B cell (primary cell): ENCODE results near the gene ZBTB32. TPM values are rescaled to one million over a fixed set of nuclear protein-coding genes. Genes with fewer than 3 reads are reported as not detected.

Experiments
- ATAC-seq: fragments of 200-7000 bp; cut with Tn5 transposase; one replicate; pipeline ENCODE4 v1.10.0; 2021; ENCODE audit warnings: low read depth, mild to moderate bottlenecking, moderate number of reproducible peaks, moderate library complexity
- CTCF ChIA-PET: fragments of 350-600 bp; sonication (Branson Sonifier 250); formaldehyde crosslinking; loops from one replicate; lab custom pipeline; 2021; ENCODE audit warnings: antibody characterized with exemption, inconsistent platforms; lab: Charles Lee
- POLR2A ChIA-PET: fragments of 350-600 bp; sonication (Branson Sonifier 250); formaldehyde crosslinking; loops from one replicate; lab custom pipeline; 2021; ENCODE audit warnings: antibody characterized with exemption; lab: Charles Lee
- DNase-seq: peaks from one replicate; pipeline ENCODE4 v3.0.0; 2013
- H2AFZ ChIP-seq: 2 replicates; pipeline ENCODE4 v1.6.1; 2012; ENCODE audit warnings: mild to moderate bottlenecking, low read depth, low read length; ENCODE audit not compliant: insufficient read depth, poor library complexity, severe bottlenecking
- H3K27ac ChIP-seq, 2 donors: 1 replicate in 1 of 2; 2 replicates in 1 of 2; pipeline ENCODE4 v1.5.1; 2012 to 2013; ENCODE audit warnings: low read length in 2 of 2, mild to moderate bottlenecking in 2 of 2, moderate library complexity in 1 of 2
- H3K27me3 ChIP-seq, 4 experiments: fragments of 200-600 bp in 1 of 4; sonication (generic) in 1 of 4; replicated peaks in 1 of 4; 1 replicate in 2 of 4; 2 replicates in 2 of 4; pipeline versions ENCODE4 v1.6.1 to v1.7.0; 2013 to 2016; ENCODE audit warnings: low read length in 3 of 4, mild to moderate bottlenecking in 2 of 4, mixed read lengths in 1 of 4, moderate library complexity in 1 of 4; ENCODE audit not compliant: insufficient read depth in 4 of 4, control insufficient read depth in 3 of 4; ENCODE audit errors: control extremely low read depth in 1 of 4
- H3K36me3 ChIP-seq, 2 experiments: replicated peaks in 1 of 2; 1 replicate in 1 of 2; 2 replicates in 1 of 2; pipeline versions ENCODE4 v1.6.1 to v1.7.1; 2013; ENCODE audit warnings: low read length in 1 of 2; ENCODE audit not compliant: insufficient read depth in 2 of 2, control insufficient read depth in 1 of 2; ENCODE audit errors: control extremely low read depth in 1 of 2, extremely low read depth in 1 of 2
- H3K4me1 ChIP-seq, 2 donors: fragments of 200-600 bp in 1 of 2; sonication (generic) in 1 of 2; 1 replicate in 1 of 2; 2 replicates in 1 of 2; pipeline versions ENCODE4 v1.5.1 to v1.6.1; 2013 to 2017; ENCODE audit warnings: low read length in 2 of 2; ENCODE audit not compliant: control insufficient read depth in 2 of 2, insufficient read depth in 2 of 2
- H3K4me2 ChIP-seq: replicated peaks from 2 replicates; pipeline ENCODE3; 2012; ENCODE audit warnings: mild to moderate bottlenecking, low read depth, low read length; ENCODE audit not compliant: poor library complexity, severe bottlenecking
- H3K4me3 ChIP-seq, 5 experiments: fragments of 200-600 bp in 1 of 5; sonication (generic) in 1 of 5; 1 replicate in 3 of 5; 2 replicates in 2 of 5; pipeline versions ENCODE4 v1.5.1 to v1.7.0; 2011 to 2016; ENCODE audit warnings: low read length in 4 of 5, mild to moderate bottlenecking in 4 of 5, low read depth in 2 of 5, control low read depth in 1 of 5, moderate library complexity in 1 of 5; ENCODE audit not compliant: insufficient read depth in 1 of 5; ENCODE audit errors: control extremely low read depth in 1 of 5, extremely low read depth in 1 of 5
- H3K79me2 ChIP-seq: fragments of 200-600 bp; sonication (generic); one replicate; pipeline ENCODE4 v1.6.0; 2016; ENCODE audit warnings: low read length; ENCODE audit not compliant: control insufficient read depth, insufficient read depth
- H3K9ac ChIP-seq: fragments of 200-600 bp; sonication (generic); 2 replicates; pipeline ENCODE4 v1.6.1; 2017; ENCODE audit warnings: mild to moderate bottlenecking, low read length, moderate library complexity
- H3K9me3 ChIP-seq, 3 donors: one replicate each; pipeline versions ENCODE4 v1.6.1 to v1.7.1; 2013; ENCODE audit warnings: low read length in 2 of 3; ENCODE audit not compliant: control insufficient read depth in 2 of 3, insufficient read depth in 1 of 3; ENCODE audit errors: control extremely low read depth in 1 of 3
- H4K20me1 ChIP-seq: 2 replicates; pipeline ENCODE4 v1.6.0; 2012; ENCODE audit warnings: mild to moderate bottlenecking, low read length; ENCODE audit not compliant: insufficient read depth, control insufficient read depth, poor library complexity, severe bottlenecking
- H3K27ac Mint-ChIP-seq: one replicate; pipeline ENCODE4 v1.8.0; 2021; ENCODE audit warnings: mixed read lengths
- H3K27me3 Mint-ChIP-seq: one replicate; pipeline ENCODE4 v1.8.0; 2021; ENCODE audit warnings: mixed read lengths
- H3K4me1 Mint-ChIP-seq: one replicate; pipeline ENCODE4 v1.8.0; 2021; ENCODE audit warnings: mixed read lengths
- H3K4me3 Mint-ChIP-seq: one replicate; pipeline ENCODE4 v1.8.0; 2021; ENCODE audit warnings: mixed read lengths
- H3K9me3 Mint-ChIP-seq: one replicate; pipeline ENCODE4 v1.8.0; 2022; ENCODE audit warnings: mixed read lengths; ENCODE audit not compliant: insufficient read depth
- CTCF ChIP-seq: fragments of 200-600 bp; IDR thresholded peaks from one replicate; pipeline ENCODE4 v1.8.0; 2022; ENCODE audit warnings: antibody characterized with exemption, mild to moderate bottlenecking
- EZH2 ChIP-seq: IDR thresholded peaks from 2 replicates; pipeline ENCODE4 v1.6.1; 2012; ENCODE audit warnings: borderline replicate concordance, low read depth, mild to moderate bottlenecking, moderate library complexity, low read length; ENCODE audit not compliant: insufficient read depth, poor library complexity, severe bottlenecking
- WGBS: methylation state at CpG from one replicate; pipeline ENCODE4 v1.1.5; 2013; ENCODE audit warnings: missing lambda C conversion rate; ENCODE audit not compliant: insufficient coverage; 5-methylcytosine and 5-hydroxymethylcytosine counted together
- intact Hi-C: fragments of 100-400 bp; cut with micrococcal nuclease; formaldehyde crosslinking; loops from one replicate; pipeline ENCODE4 v1.10.0; 2022
- polyA plus RNA-seq: library from polyadenylated mRNA; depleted of rRNA; stranded (reverse); fragments of >200 nt; gene quantifications from 2 replicates; pipeline ENCODE4 v1.2.3, GENCODE V29; 2012
- total RNA-seq, 2 donors: library from RNA; stranded (reverse); fragments of 120-200 nt in 1 of 2; gene quantifications; 1 replicate in 1 of 2; 2 replicates in 1 of 2; pipeline versions ENCODE4 v1.2.3 to v1.2.4, GENCODE V29; 2013 to 2022

The ZBTB32 gene
- total and polyA plus RNA-seq, 2 donors (not counting 1 experiment from before 2014, with no cell fraction given), result 18.9 to 28.1 TPM

GRCh38 chr19:35714601-35715354, 10.4 kb downstream of the ZBTB32 start:
- peak; percentile 48 for DNase-seq

More at GRCh38 chr19:35714601-35715354, 10.4 kb downstream of the ZBTB32 start:
- 53% methylated on average over 11 of the region's 14 CpGs for WGBS
- ChIA-PET POLR2A (interaction anchor here (0.6 to 4.6 kb wide), 4 partner anchors 9 to 34 kb away, joined by 3 to 53 read pairs (median 4); partner anchors contain the start of gene LIN37), CTCF (interaction anchor here (1.3 to 6.5 kb wide), 5 partner anchors 12 to 33 kb away, joined by 3 to 123 read pairs (median 15); partner anchors contain the start of gene LIN37)
- Mint-ChIP-seq H3K4me1 (peaks cover 74% of the 10 kb centered on the region), H3K27ac (peak overlapping the region; percentile 99), H3K27me3 (no peaks in the 10 kb centered on the region), H3K9me3 (no peaks in the 10 kb centered on the region), H3K4me3 (peak overlapping the region; percentile 98)
- no peaks in the 10 kb centered on the region for H3K27me3 ChIP-seq
- H3K9ac ChIP-seq, result peak overlapping the region; percentile 58
- peaks cover 0 to 4% of the 10 kb centered on the region in 2 experiments for H3K36me3 ChIP-seq
- intact Hi-C loops, result loop anchor here (10.0 kb wide), 2 partner anchors 190 to 370 kb away; partner anchors contain the start of genes FFAR1, HCST, NFKBID and TYROBP
- peaks cover 16% of the 10 kb centered on the region for H4K20me1 ChIP-seq
- H3K4me1 ChIP-seq, result peaks cover 41 to 88% of the 10 kb centered on the region in 2 donors
- no peak for ATAC-seq
- peak overlapping the region in 4 of 5 experiments; percentile 39 to 76 (median 51) for H3K4me3 ChIP-seq
- H3K79me2 ChIP-seq, result peaks cover 38% of the 10 kb centered on the region
- no peaks in the 10 kb centered on the region for H3K9me3 ChIP-seq
- H2AFZ ChIP-seq, result no peak overlapping the region
- TF ChIP-seq CTCF (no peak), EZH2 (no peak)
- H3K4me2 ChIP-seq, result peak overlapping the region; percentile 94
- H3K27ac ChIP-seq, result peak overlapping the region; percentile 85
